Measurements from ENCODE around the gene TNFAIP2. TPM values are rescaled to one million over a fixed set of nuclear protein-coding genes. Genes with fewer than 3 reads are reported as not detected.
"Not testable (repeated sequence)": the region's sequence is repeated elsewhere in the genome, so short reads cannot be mapped to it uniquely, and the experiment has no call there.

The TNFAIP2 gene
- total RNA-seq, 1 experiment from 2014 or later = 87.3 TPM

DNA sequence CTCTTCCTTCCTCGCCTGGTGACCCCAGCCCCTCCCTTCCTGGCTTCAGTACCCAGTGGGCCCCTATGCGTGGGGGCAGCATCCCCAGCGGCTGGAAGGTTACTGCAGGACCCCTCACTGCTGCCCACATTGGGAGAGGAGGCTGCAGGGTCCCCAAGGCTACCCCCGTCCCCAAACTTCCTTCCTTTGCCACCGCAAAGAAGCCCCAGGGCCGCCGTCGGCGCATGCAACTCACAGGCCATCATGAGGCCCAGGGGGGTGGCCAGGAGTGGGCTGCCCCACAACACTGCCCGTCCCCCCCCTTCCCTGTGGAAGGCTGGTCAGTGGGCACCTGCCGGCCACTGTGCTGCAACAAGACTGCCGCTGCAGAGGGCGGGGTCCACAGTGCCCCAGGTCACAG, 9.5 kb upstream of the TNFAIP2 start:
- Histone ChIP-seq H3K4me2 (ENCODE audit: low read length) (no peak overlapping the region), H3K4me1 (ENCODE audit: insufficient read depth, low read length) (peaks cover 26% of the 10 kb centered on the region)
- TF ChIP-seq EZH2 (IDR thresholded peaks at IDR 0.05; ENCODE audit: low read length, unreplicated experiment) (no peak), EZH2phosphoT487 (IDR thresholded peaks at IDR 0.05; ENCODE audit: borderline replicate concordance, low read length) (no peak)
- TF ChIP-seq, protein P1, sequence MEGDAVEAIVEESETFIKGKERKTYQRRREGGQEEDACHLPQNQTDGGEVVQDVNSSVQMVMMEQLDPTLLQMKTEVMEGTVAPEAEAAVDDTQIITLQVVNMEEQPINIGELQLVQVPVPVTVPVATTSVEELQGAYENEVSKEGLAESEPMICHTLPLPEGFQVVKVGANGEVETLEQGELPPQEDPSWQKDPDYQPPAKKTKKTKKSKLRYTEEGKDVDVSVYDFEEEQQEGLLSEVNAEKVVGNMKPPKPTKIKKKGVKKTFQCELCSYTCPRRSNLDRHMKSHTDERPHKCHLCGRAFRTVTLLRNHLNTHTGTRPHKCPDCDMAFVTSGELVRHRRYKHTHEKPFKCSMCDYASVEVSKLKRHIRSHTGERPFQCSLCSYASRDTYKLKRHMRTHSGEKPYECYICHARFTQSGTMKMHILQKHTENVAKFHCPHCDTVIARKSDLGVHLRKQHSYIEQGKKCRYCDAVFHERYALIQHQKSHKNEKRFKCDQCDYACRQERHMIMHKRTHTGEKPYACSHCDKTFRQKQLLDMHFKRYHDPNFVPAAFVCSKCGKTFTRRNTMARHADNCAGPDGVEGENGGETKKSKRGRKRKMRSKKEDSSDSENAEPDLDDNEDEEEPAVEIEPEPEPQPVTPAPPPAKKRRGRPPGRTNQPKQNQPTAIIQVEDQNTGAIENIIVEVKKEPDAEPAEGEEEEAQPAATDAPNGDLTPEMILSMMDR (conservative IDR thresholded peaks at IDR 0.05; ENCODE audit: low read depth, low read length) = no peak

DNA sequence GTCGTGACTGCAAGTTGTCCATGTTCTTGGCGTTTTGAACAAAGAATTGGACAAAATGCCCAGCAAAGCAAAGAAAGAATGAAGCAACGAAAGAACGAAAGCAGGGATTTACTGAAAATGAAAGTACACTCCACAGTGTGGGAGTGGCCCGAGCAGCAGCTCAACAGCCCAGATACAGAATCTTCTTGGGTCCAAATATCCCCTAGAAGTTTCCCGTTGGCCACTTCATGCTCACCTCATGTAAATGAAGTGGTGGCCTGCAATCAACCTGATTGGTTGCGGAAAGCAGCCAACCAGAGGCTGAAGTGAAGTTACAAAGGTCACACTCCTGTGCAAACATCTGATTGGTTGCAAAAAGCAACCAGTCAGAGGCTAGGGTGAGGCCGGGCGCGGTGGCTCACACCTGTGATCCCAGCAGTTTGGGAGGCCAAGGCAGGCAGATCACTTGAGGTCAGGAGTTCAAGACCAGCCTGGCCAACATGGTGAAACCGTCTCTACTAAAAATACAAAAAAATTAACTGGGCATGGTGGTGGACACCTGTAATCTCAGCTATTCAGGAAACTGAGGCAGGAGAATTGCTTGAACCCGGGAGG, 8.1 kb upstream of the TNFAIP2 start:
- POLR2A ChIA-PET (ENCODE audit: unreplicated experiment); ATAC-seq; BruUV-seq (replicated peaks): not testable (repeated sequence)

More for the DNA sequence above, 9.5 kb upstream of the TNFAIP2 start:
- Histone ChIP-seq H2AFZ (ENCODE audit: low read length) (no peak overlapping the region), H4K20me1 (ENCODE audit: low read length) (no peaks in the 10 kb centered on the region), H3K79me2 (ENCODE audit: low read length) (no peaks in the 10 kb centered on the region), H3K36me3 (ENCODE audit: low read depth, low read length) (no peaks in the 10 kb centered on the region), H3K9me2 (replicated peaks; ENCODE audit: low read length) (no peaks in the 10 kb centered on the region), H3K27me3 (ENCODE audit: low read length) (no peaks in the 10 kb centered on the region), H3K9me3 (ENCODE audit: low read length) (no peaks in the 10 kb centered on the region), H3K27ac (ENCODE audit: low read length) (no peak overlapping the region), H3K9ac (ENCODE audit: low read length) (no peak overlapping the region), H3F3A (ENCODE audit: low read length, unreplicated experiment) (no peaks in the 10 kb centered on the region), H3K4me3 (ENCODE audit: low read length) (no peak overlapping the region)
- CTCF ChIA-PET = no interaction called here
- BruUV-seq (replicated peaks) = no TSS peak
- ATAC-seq = no peak
- no peak for DNase-seq
- intact Hi-C loops (cut with micrococcal nuclease) = no loop called here
- POLR2A ChIA-PET (ENCODE audit: unreplicated experiment) = no interaction called here

DNA sequence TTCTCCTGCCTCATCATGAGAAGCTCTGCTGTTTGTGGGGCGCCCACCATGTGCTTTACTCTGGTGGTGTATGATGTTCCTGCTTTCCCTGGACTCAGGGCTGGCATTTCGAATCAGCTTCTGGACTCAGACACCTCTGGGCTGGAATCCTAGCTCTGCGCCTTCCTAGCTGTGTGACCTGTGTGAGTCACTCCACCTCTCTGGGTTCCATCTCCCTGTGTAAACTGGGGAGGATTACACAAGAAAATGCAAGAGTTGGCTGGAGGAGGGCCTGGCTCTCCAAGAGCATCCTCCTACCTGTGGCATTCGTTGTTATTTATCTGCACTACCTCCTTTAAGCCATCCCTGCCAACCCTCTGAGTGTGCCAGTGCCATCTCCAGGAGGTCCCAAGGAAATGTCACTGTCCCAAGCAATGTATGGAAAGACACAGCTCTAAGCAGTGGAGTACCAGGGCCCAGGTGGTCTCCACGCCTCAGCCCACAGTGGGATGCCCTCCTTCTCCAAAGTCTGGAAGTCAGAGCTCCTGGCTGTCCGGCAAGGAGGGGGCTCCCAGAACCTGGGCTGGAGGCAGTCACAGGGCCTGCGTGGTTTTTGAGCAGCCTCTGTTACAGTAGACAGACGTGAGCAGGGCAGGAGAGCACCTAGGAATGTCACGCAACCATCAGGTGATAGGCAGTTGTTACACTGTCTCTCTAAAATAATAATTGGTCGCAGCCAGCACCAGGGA, 7.3 kb upstream of the TNFAIP2 start:
- Histone ChIP-seq H3K27me3 (ENCODE audit: low read length) (no peaks in the 10 kb centered on the region), H3K79me2 (ENCODE audit: low read length) (no peaks in the 10 kb centered on the region), H3K9ac (ENCODE audit: low read length) (no peak overlapping the region), H3K36me3 (ENCODE audit: low read depth, low read length) (no peaks in the 10 kb centered on the region), H3K4me3 (ENCODE audit: low read length) (no peak overlapping the region), H2AFZ (ENCODE audit: low read length) (no peak overlapping the region), H3K9me3 (ENCODE audit: low read length) (no peaks in the 10 kb centered on the region), H3K4me2 (ENCODE audit: low read length) (no peak overlapping the region), H3K4me1 (ENCODE audit: insufficient read depth, low read length) (peaks cover 11% of the 10 kb centered on the region), H3F3A (ENCODE audit: low read length, unreplicated experiment) (no peaks in the 10 kb centered on the region), H4K20me1 (ENCODE audit: low read length) (no peaks in the 10 kb centered on the region), H3K27ac (ENCODE audit: low read length) (no peak overlapping the region), H3K9me2 (replicated peaks; ENCODE audit: low read length) (no peaks in the 10 kb centered on the region)
- no peak for TF ChIP-seq EZH2phosphoT487 (IDR thresholded peaks at IDR 0.05; ENCODE audit: borderline replicate concordance, low read length)
- TF ChIP-seq EZH2 (IDR thresholded peaks at IDR 0.05; ENCODE audit: low read length, unreplicated experiment) = no peak
- TF ChIP-seq, protein P1 (conservative IDR thresholded peaks at IDR 0.05; ENCODE audit: low read depth, low read length) = no peak
- intact Hi-C loops (cut with micrococcal nuclease) = no loop called here
- DNase-seq = peak; percentile 75
- peak; percentile 58 for ATAC-seq
- no TSS peak for BruUV-seq (replicated peaks)
- ChIA-PET CTCF (no interaction called here), POLR2A (ENCODE audit: unreplicated experiment) (no interaction called here)

More for the DNA sequence above, 8.1 kb upstream of the TNFAIP2 start:
- H3K79me2 ChIP-seq (ENCODE audit: low read length); H4K20me1 ChIP-seq (ENCODE audit: low read length); H3K27ac ChIP-seq (ENCODE audit: low read length); H2AFZ ChIP-seq (ENCODE audit: low read length); H3K9me3 ChIP-seq (ENCODE audit: low read length); H3K27me3 ChIP-seq (ENCODE audit: low read length); H3K4me3 ChIP-seq (ENCODE audit: low read length); DNase-seq; H3K9me2 ChIP-seq (replicated peaks; ENCODE audit: low read length); H3K9ac ChIP-seq (ENCODE audit: low read length); H3F3A ChIP-seq (ENCODE audit: low read length, unreplicated experiment); H3K4me2 ChIP-seq (ENCODE audit: low read length); intact Hi-C loops (cut with micrococcal nuclease); CTCF ChIA-PET; H3K36me3 ChIP-seq (ENCODE audit: low read depth, low read length): not testable (repeated sequence)
- peaks cover 19% of the 10 kb centered on the region for H3K4me1 ChIP-seq (ENCODE audit: insufficient read depth, low read length)

Measured in PC-3 (cell line).